Measurements from ENCODE around the gene BCL2A1.
"Not testable (repeated sequence)": the region's sequence is repeated elsewhere in the genome, so short reads cannot be mapped to it uniquely, and the experiment has no call there.

BCL2A1 gene

GRCh38 chr15:79989183-79989582 lies 18.2 kb upstream of the BCL2A1 start:
- DNase-seq (ENCODE audit: low read depth in 2 of 2): no peak

DNA sequence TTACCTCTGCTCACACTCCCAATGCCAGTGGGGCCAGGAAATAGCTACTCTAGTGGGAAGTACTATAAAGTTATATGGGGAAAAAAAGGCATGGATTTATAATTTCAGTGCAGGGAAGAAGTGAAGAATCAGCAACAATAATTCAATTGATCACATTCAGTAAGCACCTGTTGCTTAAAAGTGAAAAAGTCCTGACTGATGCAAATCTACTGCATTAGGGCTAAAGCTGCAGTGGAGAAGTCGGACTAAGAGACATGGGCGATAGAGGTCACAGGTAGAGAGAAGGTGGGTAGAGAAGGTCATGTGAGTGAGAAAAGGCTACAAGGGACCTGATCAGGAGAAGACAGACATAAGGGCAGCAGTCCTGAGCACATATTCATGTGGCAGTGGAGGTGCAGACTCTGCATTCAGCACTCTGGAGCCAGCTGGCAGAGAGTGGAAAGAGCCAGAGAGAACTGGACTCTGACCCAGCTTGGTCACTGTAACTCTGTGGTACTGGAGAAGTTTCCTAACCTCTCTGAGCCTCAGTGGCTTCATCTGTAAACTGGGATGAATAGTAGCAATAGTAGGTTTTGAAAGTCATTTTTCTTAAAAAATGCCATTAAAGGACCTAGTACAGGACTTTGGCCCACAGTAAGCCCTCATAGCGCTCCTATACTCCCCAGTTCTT lies 17.6 kb upstream of the BCL2A1 start:
- DNase-seq (ENCODE audit: low read depth in 2 of 2): no peak

- DNase-seq (ENCODE audit: low read depth in 2 of 2): no peak
Measured at GRCh38 chr15:79987969-79988368, 17.0 kb upstream of the BCL2A1 start.

DNA sequence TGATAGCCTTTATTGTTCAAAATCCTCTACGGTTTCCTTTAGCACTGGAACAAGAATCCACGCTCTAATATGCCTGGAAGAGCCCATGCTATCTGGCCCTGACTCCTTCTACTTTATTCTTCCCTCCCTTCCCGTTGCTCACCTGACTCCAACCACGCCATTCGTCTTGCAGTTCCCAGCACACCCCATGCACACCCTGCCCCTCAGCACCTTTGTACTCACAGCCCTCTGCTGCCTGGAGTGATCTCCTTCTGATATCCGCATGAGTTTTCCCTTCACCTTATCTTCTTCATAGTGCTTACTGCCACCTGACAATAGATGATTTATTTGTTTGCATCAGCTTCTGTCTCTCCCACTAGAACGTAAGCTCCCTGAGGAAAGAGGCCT lies 16.6 kb upstream of the BCL2A1 start:
- no peak for DNase-seq (ENCODE audit: low read depth in 2 of 2)

DNA sequence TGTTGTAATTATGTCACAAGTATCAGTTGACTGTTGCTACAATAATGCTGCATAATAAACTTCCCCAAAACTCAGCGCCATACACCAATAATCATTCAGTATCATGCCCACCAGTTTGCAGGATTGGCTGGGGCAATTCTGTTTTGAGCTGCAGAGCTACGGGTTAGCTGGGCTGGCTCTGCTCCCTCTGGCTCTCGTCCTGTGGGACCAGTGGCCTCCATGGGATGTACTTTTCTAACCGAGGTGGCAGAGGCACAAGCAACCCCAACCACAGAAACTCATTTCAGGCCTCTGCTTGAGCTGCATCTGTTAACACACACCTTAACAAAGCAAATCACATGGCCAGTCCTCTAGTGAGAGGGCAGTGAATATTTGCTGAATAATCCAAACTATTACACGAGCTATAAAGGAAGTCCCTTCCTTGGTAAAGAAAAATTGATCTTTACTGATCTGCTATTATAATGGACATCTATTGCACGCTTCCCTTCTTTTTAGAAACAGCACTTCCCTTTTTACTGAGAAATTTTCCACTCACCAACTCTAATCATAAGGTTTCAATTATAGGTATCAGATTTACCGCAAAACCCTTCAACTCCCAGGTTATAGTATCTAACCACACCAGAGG lies 10.9 kb upstream of the BCL2A1 start:
- DNase-seq (ENCODE audit: low read depth in 2 of 2): no peak

GRCh38 chr15:79978655-79979514 lies 7.9 kb upstream of the BCL2A1 start:
- DNase-seq (ENCODE audit: low read depth in 2 of 2): no peak

DNA sequence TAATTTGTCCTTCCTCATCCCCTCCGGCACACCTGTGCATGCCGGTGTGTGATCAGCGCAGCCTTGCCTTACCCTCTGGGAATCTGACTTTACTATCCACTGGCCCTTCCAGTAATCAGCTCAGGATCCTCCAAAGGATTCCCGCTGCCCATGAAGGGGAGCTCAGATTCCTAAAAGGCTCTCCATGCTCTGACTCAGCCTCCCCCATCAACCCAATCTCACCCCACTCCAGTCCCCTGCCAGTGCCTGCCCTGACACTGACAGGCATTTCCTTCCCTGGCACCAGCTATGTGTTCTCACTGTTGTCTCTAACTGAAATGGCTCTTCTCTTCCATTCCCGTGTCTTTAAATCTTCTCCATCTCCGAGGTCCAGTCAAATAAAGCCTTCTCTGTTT lies 7.3 kb upstream of the BCL2A1 start:
- no peak for DNase-seq (ENCODE audit: low read depth in 2 of 2)

- DNase-seq (ENCODE audit: low read depth in 2 of 2): no peak
Measured at GRCh38 chr15:79977431-79978054, 6.5 kb upstream of the BCL2A1 start.

GRCh38 chr15:79973456-79974195 lies 2.6 kb upstream of the BCL2A1 start:
- DNase-seq (ENCODE audit: low read depth in 2 of 2): no peak

- DNase-seq (ENCODE audit: low read depth in 2 of 2): no peak
Measured at GRCh38 chr15:79972863-79973262, 1.9 kb upstream of the BCL2A1 start.

DNA sequence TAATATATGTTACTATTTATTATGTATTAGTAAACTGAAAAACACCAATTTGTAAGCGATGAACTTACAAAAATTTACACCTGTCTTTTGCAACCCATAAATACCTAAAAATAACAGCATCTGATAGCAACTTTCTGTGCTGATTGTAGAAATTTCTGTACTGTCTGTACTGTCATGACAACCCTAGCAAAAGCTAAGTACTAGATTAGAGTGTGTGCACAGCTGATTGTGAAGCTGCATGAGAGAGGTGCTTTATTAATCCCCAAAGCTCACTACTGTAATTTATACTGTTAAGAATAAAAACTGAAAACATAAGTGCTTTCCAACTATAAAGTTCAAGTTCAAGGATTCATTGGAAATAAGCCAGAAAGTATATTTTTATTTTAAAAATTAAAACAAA lies 815 bp downstream of the BCL2A1 start:
- no peak for DNase-seq (ENCODE audit: low read depth in 2 of 2)

GRCh38 chr15:79969146-79969545 lies 1.9 kb downstream of the BCL2A1 start:
- no peak for DNase-seq (ENCODE audit: low read depth in 2 of 2)

DNA sequence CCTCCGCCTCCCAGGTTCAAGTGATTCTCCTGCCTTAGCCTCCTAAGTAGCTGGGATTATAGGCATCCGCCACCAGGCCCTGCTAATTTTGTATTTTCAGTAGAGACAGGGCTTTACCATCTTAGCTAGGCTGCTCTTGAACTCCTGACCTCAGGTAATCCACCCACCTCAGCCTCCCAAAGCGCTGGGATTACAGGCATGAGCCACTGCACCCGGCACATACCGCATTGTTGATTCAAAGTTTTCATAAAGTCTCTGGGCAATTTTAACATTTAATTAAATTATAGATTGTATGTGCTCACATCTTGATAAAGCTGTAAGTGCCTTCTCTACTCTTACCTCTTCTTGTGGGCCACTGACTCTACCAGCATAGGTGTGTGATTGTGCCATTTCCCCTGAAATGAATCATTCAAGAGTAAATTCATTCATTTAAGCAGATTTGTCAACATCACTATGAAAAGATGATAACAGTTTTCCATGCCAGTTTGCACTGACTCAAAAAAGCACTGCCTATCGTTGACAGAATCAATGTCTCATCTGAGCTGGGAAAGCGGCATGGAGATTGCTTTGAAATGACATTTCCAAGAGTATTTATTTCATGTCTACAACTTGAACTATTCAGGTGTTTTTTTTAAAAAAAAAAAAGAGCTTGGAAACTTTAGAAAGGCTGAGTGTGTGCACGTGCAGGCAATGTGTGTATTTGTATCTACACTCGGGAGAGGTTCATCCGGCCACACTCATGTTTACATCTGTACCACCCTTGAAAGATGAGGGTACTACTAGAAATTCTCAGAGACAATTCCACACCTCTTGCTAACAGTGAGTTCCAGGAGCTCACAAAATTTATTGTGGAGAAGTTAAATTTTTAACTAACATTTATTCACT lies 3.5 kb downstream of the BCL2A1 start:
- DNase-seq (ENCODE audit: low read depth in 2 of 2): no peak

- DNase-seq (ENCODE audit: low read depth in 2 of 2): no peak
Measured at GRCh38 chr15:79966634-79967297, 4.2 kb downstream of the BCL2A1 start.

- DNase-seq (ENCODE audit: low read depth in 2 of 2): no peak
Measured at GRCh38 chr15:79965846-79966630, 5.0 kb downstream of the BCL2A1 start.

GRCh38 chr15:79964232-79964805 lies 6.7 kb downstream of the BCL2A1 start:
- no peak for DNase-seq (ENCODE audit: low read depth in 2 of 2)

GRCh38 chr15:79962921-79963320 lies 8.1 kb downstream of the BCL2A1 start:
- DNase-seq (ENCODE audit: low read depth in 2 of 2): not testable (repeated sequence)

- DNase-seq (ENCODE audit: low read depth in 2 of 2): no peak
Measured at GRCh38 chr15:79962178-79962577, 8.8 kb downstream of the BCL2A1 start.
